Measurements from ENCODE around the gene FEV. TPM values are rescaled to one million over a fixed set of nuclear protein-coding genes. Genes with fewer than 3 reads are reported as not detected.
A peak's percentile ranks its signal among the peaks of the same experiment; 100 is the strongest.

Gene FEV
- polyA plus RNA-seq, 3 donors = 0.17 TPM; not detected in 2

DNA sequence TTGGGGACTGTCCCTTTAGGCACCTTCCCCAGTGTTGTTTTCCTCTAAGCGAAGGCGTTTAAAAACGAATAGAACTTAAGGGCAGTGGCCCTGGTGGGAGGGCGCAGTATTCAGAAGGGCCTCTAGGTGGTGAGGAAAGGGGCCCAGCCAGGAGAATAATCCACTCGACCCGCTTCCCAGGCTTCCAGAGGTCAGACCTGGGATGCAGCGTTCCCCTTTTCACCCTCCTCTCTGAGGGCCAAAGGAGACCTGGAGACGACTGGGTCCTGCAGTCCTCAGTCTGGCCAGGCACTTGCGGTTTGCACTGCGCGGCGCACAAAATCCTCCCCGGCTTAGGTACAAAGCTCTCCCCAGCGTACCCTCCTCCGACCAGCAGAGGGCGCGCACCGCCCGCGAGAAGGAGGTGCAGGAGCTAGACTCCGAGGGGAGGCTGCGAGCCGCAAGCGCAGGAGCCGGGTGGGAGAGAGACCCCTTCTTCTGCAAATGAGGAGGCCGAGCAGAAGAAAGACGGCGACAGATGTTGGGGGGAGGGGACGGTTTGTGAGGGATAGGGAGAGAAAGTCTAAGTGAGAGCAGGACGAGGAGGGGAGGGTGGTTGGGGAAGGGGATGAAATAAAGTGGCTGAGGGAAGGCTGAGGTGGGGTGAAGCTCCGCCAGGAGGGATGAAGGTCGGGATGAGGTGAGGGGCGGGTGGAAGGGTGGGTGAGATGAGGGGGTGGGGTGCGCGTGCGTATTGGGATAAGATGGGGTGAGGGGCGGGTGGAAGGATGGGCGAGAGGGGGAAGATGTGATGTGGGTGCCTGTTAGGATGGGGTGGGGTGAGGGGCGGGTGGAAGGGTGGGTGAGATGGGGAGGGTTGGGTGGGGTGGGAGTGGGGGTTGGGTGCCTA lies 4.9 kb downstream of the FEV start:
- DNase-seq = peak; percentile 74

- DNase-seq = no peak
These were observed 9.8 kb downstream of the FEV start for GRCh38 chr2:218975060-218975777.

DNA sequence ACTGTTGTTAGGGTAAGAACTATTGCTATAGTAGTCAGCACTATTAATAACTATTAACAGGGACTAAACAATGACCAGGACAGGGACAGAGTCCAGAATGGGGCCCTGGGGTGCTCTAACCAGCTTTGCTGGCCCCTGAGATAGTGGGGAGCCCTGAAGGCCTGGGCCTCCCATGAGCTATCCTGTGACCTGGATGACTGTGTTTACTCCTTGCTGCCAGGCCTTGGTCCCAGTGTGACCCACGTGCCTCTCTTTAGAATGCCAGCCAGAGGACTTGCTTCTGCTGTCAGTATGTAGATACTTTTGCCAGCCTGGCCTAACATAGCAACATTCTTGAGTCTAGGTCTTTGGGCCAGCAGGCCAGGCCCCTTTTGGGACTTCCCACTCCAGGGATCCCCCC lies 14.1 kb downstream of the FEV start:
- no peak for DNase-seq

DNA sequence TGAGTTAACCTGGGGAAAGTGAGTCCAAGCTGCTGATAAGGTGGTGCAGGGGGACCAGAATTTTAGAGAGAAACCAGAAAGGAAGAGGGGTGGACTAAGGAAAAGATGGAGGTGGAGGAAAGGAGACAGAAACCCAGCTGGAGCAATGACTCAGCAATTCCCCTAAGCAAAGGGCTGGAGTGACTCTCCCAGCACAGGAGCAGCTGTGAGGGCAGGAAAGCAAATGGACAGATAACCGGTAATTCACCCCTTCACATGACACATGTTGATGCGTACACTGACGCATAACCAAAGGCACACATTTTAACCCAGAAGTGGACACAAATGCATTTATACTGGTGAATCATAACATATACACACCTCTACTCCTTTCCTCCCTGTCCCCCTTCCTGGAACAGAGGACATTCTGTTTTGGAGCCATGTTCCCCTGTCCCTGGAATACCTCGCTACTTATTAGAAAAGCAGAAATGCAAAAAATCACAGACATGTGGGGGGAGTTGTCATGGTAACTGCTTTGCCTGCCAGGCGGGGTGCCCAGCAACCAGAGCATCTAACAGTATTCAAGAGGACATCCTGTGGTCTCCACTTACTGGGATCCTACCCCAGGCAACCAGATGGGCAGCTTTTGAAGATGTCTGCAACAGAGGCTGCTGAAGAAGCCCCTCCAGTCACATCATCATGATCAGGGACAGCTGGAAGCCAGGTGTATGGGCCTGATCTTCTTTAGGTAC lies 20.8 kb downstream of the FEV start:
- no peak for DNase-seq

GRCh38 chr2:218963601-218964000 lies 21.4 kb downstream of the FEV start:
- DNase-seq = no peak

- peak; percentile 86 for DNase-seq
These were observed 22.0 kb downstream of the FEV start for GRCh38 chr2:218962859-218963492.

- no peak for DNase-seq
These were observed 23.1 kb downstream of the FEV start for GRCh38 chr2:218961651-218962570.

DNA sequence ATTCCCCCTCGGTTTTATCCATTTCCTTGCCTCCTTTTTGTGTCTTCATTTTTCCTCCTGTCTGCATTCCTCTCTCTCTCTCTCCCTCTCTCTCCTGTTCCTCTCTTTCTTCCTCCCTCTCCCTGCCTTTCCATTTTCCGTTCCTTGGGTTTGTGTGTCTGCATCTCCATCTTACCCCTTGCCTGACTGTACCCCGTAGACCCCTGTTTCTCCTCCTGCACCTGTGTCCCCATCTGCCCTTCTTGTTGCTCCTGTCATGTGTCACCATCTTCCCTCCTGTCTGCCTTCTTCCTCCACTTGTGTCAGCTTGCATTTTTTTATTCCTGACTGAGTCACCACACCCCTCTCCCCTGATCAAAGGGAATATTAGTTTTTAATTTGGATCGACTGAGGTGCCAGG lies 23.8 kb downstream of the FEV start:
- DNase-seq = no peak

- no peak for DNase-seq
These were observed 24.4 kb downstream of the FEV start for GRCh38 chr2:218960309-218961165.

- no peak for DNase-seq
These were observed 25.1 kb downstream of the FEV start for GRCh38 chr2:218959761-218960308.

- peak; percentile 87 for DNase-seq
These were observed 25.7 kb downstream of the FEV start, which contains the start of gene CDK5R2 for GRCh38 chr2:218959141-218959731. Gene CDK5R2 (plus strand): TSS chr2:218959666. CDS start chr2:218959821, 155 bp downstream.

- DNase-seq = no peak
These were observed 26.7 kb downstream of the FEV start for GRCh38 chr2:218958276-218958675.

DNA sequence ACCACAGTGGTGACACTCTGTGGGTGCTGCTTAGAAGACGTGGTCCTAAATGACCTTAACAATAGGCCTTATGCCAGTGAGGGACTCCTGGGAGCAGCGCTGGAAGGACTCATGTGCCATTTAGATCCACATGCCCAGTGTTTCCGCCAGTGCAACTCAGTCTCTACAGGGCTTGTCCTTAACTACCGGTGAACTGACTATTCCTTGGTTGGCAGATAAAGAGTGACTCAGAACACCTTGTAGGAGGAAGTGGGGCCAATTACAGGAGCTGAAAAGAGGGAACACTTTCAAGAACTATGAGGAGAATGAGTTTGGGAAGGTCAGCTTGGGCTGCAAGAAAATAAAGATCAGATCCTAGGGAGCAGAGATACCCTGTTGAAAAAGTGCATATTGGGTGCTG lies 27.3 kb downstream of the FEV start:
- DNase-seq = no peak

DNA sequence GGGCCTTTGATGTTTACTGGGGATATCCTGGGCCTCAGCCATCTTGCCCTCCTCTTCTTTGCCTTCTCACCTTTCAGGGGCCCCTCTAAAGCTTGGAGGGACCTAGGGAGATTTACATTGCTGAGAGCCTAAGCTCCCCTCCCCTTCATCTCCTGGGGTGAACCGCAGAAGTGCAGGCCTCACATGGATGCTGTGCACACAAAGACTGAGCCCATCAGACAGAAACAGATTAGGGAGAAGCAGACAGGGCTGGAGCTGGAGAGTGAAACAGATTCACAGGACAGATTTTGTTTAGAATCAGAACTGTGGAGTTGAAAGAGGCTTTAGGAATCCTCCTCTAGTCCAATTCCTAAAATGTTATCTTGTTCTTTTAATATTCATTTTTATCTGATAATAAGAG lies 28.9 kb downstream of the FEV start:
- no peak for DNase-seq

DNA sequence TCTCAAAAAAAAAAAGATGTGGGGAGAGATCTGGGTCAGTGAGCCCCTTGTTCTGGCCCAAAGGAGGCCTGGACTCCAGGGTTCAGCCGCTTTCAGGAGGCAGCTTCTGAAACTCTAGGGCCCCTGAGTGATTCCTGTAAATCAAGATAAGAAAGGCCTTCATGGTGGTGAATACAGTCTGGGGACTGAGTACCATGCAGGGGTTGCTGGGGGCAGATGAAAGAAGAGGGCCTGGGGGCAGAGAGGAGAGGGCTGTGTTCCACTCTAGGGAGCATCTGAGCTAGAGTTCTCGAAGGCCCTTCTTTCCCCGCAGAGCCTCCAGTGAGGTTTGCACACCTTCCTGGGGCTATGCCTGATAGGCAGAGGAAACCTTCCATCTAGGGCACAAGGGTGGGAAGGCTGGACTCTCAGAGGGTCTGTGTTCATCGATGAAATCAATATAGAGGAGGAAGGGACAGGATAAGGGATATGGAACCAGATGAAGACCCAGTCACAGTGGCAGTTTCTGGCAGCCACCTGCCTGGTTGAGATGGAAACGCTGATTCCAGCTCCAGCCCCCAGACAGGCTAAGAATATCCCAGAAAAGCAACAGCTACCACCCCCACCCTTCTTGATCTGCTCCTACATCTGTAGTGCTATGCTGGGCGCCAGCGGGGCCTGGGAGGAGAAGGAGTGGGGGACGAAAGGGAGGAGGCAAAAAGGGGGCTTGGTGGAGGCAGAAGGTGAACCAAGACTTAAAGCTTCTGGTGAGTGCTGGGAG lies 30.3 kb downstream of the FEV start:
- DNase-seq = no peak

- no peak for DNase-seq
These were observed 31.5 kb downstream of the FEV start for GRCh38 chr2:218953366-218953954.

GRCh38 chr2:218952160-218952559 lies 32.8 kb downstream of the FEV start:
- DNase-seq = no peak

GRCh38 chr2:218946621-218947020 lies 38.4 kb downstream of the FEV start:
- DNase-seq = no peak

Measured in renal pelvis (tissue), 4 donors.